Renal cortical epithelial cell (primary cell): ENCODE measurements around the gene TOMM7. TPM values are rescaled to one million over a fixed set of nuclear protein-coding genes. Genes with fewer than 3 reads are reported as not detected.
"Not testable (repeated sequence)": the region's sequence is repeated elsewhere in the genome, so short reads cannot be mapped to it uniquely, and the experiment has no call there.

Experiments used
- DNase-seq: peaks from one replicate; pipeline ENCODE4 v3.0.0-alpha.2; 2011; ENCODE audit warnings: low read depth
- total RNA-seq: library from RNA; depleted of rRNA; stranded (reverse); fragments of >200 nt; gene quantifications from 2 replicates; pipeline ENCODE4 v1.2.3, GENCODE V29; 2014

TOMM7 gene
- total RNA-seq, 1 donor from 2014 or later = 55.1 TPM

DNA sequence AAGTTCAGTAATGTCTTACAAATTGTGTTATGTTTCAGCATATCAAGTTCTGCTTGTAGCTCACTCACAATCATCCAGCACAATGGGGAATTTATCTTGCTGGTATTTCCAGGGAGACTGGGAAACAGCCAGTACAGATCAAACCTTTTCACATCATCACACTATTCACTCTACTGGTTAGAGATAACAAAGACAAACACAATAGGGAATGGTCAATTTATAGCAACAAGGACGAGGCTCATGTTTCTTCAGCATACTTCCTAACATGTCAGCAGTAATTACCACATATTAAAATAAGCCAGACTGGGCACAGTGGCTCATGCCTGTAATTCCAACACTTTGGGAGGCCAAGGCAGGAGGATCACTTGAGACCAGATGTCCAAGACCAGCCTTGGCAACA is 38.3 kb downstream of the TOMM7 start:
- DNase-seq = no peak

DNA sequence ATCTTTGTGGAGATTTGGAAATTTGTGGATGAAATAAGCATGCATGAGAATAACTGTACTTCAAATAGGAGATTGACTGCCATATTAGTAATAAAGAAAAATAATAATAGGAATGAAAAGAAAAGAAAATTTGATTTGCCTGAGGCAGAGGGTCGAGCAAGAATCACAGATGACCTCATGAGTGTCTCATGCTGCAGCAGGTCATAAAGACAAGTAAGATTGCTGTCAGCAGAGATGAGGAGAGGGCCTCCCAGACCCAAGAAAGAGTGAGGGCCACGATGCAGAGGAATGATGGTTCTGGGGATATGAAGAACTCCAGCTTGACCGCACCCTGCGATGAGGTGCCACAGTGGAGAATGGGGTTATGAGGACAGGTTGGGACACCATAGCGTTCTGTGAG is 39.2 kb downstream of the TOMM7 start:
- DNase-seq = no peak

DNA sequence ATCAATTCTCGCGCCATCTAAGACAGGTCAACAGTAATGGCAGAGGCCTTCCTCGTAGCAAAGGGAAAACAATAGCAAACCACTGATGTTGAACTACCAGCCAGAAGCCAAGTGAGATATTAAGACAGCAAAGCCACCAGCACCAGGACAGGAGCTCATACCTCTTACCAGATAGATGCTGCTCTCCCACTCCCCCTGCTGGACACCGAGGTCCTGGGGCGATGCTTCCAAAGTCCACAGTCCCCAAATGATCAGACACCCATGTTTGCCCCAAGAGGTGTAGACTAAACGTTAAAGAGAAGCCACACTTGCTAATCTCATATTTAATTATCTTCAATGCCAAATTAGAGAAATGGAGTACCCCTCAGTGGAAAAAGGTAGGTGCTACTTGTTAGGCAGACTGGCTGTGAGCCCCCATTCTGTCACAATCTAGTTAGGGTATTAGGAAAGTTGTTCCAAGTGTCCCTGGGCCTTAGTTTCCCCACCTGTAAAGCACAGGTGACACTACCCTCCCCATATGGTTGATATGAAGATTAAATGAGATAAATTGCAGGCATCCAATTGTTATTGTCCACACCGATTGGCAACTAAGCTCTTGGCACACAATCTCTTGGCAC is 39.9 kb downstream of the TOMM7 start:
- peak; percentile 50 for DNase-seq

DNA sequence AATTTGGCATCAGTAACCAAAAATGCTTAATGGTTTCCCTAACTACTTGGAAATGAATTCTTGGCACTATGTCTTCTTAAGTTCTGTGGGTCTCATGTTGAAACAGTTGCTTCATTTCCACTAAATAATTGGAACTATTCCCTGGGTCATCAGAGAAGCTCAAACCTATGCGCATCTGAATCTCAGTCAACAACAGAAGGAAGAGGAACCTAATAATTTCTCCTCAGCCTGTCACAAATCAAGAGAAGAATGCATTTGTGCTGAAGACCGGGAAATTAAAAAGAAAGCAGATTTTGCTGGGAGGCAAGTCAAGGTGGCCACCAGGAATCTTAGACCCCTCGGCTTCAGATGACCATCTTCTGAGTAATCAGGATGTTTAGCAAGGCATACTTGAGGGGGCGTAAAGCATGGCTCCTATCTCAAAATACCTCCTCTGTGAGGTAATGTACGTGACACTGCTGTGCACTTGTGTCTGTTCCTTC is 41.4 kb downstream of the TOMM7 start:
- peak; percentile 33 for DNase-seq

DNA sequence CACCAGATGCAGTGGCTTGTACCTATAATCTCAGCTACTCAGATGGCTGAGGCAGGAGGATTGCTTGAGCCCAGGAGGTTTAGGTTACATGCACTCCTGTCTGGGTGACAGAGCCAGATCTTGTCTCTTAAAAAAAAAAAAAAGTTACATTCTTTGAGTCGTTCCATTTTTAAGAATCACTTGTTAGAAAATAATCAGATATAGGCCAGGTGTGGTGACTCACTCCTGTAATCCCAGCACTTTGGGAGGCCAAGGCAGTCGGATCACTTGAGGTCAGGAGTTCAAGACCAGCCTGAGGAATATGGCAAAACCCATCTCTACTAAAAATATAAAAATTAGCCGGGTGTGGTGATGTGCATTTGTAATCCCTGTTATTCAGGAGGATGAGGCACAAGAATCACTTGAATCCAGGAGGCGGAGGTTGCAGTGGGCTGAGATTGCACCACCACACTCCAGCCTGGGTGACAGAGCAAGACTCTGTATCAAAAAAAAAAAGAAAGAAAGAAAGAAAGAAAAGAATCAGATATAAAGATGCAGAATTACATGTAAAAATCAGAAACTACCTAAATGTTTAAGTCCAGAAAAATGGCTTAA is 42.8 kb downstream of the TOMM7 start:
- DNase-seq = not testable (repeated sequence)

GRCh38 chr7:22776964-22777363 is 45.7 kb downstream of the TOMM7 start:
- DNase-seq = no peak

DNA sequence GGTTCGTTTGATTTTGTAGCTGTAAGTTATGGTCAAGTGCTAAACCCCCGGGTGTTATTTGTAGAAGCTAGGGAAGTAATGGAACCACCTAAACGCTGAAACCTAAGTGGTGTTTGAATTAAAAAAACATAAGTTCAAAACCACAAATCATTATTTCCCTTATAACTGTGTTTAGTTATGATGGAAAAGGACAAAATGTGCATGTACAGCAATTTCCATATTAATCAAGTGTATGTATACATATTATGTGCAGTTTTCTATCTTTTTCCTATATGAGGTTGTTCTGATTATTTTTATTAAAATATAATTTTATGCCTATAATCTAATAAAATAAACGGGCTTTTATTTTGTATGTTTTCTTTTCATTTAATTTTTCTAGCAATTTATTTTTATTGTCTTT is 49.8 kb downstream of the TOMM7 start:
- no peak for DNase-seq

DNA sequence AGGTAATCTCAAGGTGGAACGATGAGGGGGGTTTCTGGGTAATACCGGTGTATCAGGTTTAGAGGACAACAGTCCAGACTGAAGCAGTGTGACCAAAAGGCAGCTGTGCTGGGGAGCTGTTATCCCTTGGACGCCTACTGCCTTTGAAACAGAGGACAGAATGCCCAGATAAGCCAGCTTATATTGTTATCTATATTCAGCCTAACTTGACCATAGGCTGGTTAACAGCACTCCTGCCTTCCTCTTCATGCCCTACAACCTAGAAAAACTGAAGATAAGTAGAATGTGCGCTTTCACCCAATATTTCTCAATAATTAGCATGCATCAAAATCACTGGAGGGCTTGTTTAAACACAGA is 50.8 kb downstream of the TOMM7 start:
- DNase-seq = no peak

DNA sequence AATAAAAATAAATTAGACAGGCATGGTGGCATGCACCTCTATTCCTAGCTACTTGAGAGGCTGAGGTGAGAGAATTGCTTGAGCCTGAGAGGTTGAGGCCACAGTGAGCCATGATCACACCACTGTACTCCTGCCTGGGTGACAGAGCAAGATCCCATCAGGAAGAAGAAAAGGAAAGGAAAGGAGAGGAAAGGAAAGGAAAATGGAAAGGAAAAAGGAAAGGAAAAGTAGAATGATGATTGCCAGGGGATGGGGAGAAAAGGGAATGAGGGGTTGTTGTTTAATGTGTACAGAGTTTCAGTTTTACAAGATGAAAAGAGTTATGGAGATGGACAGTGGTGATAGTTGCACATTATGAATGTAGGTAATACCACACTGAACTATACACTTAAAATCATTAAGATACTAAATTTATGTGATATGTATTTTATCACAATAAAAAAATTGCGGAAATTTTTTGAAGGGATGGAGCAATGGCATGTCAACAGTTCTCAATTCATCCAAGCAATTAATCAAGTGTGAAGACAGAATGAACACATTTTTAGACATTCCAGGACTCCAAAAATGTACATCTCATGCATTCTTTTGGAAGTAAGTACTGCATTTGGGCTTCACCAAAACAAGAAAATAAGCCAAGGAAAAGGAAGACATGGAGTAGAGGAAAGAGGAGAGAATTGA is 51.3 kb downstream of the TOMM7 start:
- no peak for DNase-seq

- no peak for DNase-seq
These were observed 57.0 kb downstream of the TOMM7 start for GRCh38 chr7:22765609-22766008.

Other genes starting within 250 kb of the TOMM7 start
- 52.3 and 84.2 TPM in 2 replicates for gene IL6, start 95.6 kb downstream of the TOMM7 start, total RNA-seq
- 41.3 and 49.0 TPM in 2 replicates for gene HYCC1, start 191.3 kb upstream of the TOMM7 start, total RNA-seq